GM13976 (cell line): ENCODE measurements around the gene MARCHF11.

ENCODE experiments used
- DNase-seq: peaks from one replicate; pipeline ENCODE4 v3.0.0; 2012; ENCODE audit warnings: low spot score
- in situ Hi-C: fragments of 300-500 bp; cut with MboI; formaldehyde crosslinking; loops from one replicate; pipeline ENCODE4 v1.12.0; 2022; ENCODE audit warnings: low sequenced_read_pairs, mixed read lengths, inconsistent platforms; ENCODE audit not compliant: unreplicated experiment
- TF ChIP-seq, protein P1 (sequence below): IDR thresholded peaks from 2 replicates; pipeline ENCODE4 v1.5.1; 2012; ENCODE audit warnings: borderline replicate concordance, mild to moderate bottlenecking; ENCODE audit not compliant: insufficient read depth; ENCODE audit errors: extremely low read depth, missing control alignments, control extremely low read depth

MARCHF11 gene

DNA sequence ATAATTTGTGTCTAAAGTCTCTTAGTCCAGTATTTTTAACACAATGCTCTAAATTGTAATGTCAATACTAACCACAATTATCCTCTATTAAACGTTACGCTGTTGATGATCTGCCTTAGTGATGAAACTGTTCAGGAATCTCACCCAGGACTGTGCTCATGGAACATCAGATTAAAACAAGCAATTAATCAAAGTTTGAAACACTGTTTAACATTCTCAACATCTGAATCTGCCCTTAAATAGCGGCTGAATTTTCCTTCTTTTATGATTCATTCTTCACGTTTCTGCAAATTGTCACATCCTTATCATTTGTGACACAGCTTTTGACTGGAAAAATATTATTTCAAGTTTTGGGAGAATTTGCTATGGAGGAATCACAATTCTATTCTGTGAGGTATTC lies 113.8 kb downstream of the MARCHF11 start:
- in situ Hi-C loops = no loop called here
- TF ChIP-seq, protein P1, sequence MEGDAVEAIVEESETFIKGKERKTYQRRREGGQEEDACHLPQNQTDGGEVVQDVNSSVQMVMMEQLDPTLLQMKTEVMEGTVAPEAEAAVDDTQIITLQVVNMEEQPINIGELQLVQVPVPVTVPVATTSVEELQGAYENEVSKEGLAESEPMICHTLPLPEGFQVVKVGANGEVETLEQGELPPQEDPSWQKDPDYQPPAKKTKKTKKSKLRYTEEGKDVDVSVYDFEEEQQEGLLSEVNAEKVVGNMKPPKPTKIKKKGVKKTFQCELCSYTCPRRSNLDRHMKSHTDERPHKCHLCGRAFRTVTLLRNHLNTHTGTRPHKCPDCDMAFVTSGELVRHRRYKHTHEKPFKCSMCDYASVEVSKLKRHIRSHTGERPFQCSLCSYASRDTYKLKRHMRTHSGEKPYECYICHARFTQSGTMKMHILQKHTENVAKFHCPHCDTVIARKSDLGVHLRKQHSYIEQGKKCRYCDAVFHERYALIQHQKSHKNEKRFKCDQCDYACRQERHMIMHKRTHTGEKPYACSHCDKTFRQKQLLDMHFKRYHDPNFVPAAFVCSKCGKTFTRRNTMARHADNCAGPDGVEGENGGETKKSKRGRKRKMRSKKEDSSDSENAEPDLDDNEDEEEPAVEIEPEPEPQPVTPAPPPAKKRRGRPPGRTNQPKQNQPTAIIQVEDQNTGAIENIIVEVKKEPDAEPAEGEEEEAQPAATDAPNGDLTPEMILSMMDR = no peak
- DNase-seq = no peak

DNA sequence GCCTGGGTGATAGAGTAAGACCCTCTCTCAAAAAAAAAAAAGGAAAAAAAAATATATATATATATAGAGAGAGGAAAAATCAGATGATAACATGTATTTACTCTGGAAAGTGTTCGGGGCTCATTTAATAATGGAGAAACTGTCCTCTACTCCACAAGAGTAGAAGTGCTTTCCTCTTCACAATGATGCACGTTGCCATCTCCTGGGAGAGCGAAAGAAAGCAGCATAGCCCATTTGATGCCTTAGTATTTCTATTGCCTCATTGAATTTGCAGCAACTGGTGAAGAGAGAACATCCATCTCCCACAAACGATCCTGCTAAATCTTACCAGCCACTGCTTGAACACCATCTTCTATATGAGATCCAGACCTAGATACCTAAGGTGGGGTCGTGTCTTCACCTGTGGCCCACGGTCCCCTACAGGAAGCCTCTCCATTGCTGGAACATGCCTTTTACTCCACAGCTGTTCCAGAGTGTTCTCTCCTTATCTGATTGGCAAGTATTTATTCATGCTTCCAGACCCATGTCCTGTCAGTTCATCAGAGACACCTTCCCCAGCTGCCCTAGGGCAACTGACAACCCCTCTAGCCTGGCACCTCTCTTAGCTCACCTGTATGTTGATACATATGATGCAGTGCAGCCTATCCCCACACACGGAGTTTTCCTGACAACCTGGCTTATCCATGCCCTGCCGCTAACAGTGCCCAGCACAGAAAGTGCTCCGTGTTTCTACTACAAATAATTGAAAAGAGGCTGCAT lies 115.3 kb downstream of the MARCHF11 start:
- in situ Hi-C loops = no loop called here
- DNase-seq = no peak
- TF ChIP-seq, protein P1 = no peak

DNA sequence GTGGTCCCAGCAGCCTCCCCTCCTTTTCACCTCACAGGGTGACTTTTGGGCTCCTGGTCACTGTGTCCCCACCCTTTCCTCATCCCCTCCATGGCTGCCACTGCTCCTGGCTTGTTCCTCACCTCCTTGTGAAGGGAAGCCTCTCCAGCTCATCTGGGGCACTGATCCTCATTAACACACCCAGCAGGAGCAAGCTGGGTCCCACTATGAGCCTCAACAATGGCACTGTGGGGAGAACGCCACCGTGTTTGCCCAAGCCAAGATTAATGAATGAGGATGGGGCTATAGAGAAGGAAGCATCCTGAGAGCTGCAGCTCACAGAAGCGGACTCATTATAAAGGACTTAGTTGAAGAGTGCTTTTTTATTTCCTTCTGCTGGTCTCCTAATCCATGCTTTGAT lies 118.4 kb downstream of the MARCHF11 start:
- DNase-seq = no peak
- in situ Hi-C loops = no loop called here
- TF ChIP-seq, protein P1 = no peak

DNA sequence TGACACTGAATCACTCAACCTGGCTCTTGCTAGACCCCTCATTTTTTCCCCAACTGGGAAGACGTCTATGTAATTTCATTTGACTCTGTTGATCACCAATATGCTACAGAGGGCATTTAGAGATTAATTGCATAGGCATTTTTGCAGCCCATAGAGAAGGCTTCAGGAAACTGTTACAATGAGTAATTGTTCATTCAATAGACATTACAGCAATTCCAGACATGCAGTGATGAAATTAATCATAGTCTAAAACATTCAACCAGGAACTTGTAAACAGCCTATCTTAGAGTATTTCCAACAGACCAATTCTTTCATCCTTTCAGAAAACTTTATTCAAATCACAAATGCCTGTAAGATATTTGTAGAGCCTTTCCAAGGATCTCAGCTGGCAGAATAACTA lies 122.3 kb downstream of the MARCHF11 start:
- TF ChIP-seq, protein P1 = no peak
- in situ Hi-C loops = no loop called here
- no peak for DNase-seq

DNA sequence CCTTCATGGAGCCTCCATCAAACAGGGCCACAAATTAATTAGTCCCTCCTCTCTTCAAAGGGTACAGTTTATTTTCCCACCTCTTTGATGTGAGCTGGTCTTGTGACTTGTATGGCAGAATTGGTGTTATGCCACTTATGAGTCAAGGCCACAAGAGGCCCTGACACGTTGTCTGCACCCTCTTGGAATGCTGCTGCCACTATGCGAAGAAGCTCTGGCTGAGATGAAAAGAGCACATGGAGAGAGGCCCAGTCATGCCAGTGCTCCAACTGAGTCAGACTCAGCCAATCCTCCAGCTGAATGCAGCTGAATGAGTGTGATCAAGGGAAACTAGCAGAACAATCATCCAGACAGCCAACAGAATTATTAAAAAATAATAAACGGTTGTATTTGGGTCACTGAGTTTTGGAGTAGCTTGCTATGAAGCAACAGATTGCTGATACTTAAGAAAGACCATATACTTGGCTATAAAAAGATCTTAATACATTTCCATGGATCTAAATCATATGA lies 128.3 kb downstream of the MARCHF11 start:
- TF ChIP-seq, protein P1 = no peak
- DNase-seq = no peak
- in situ Hi-C loops = no loop called here

DNA sequence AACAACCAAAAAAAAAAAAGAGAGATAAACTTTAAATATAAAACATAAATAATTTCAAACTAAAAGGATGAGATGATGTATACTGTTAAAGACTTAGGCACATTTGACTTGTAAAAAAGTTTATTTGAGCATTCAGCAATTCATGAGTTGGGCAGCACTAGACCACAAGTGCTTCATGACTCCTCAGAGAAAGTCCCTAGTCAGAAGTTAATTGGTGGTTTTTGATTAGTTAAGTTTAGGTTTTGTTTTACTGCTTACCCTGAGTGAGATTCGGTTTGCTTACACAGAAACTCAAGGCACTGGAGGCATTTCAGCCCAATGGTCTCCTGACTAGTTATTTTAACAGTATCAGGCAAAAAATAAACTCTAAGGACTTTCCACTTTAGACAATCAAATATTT lies 129.2 kb downstream of the MARCHF11 start:
- in situ Hi-C loops = no loop called here
- DNase-seq = no peak

More for the DNA sequence above, 129.2 kb downstream of the MARCHF11 start:
- TF ChIP-seq, protein P1 = no peak
